Common myeloid progenitor, CD34-positive (primary cell): Measurements from ENCODE around the gene CMTM1.
A peak's percentile ranks its signal among the peaks of the same experiment; 100 is the strongest.

ENCODE experiments used
- CTCF ChIA-PET: fragments of 350-600 bp; sonication (Branson Sonifier 250); formaldehyde crosslinking; loops from one replicate; lab custom pipeline; 2021; ENCODE audit warnings: antibody characterized with exemption; lab: Charles Lee
- POLR2A ChIA-PET: fragments of 350-600 bp; sonication (Branson Sonifier 250); formaldehyde crosslinking; loops from one replicate; lab custom pipeline; 2021; ENCODE audit warnings: antibody characterized with exemption; lab: Charles Lee
- DNase-seq, 3 donors: peaks; one replicate each; pipeline versions ENCODE4 v3.0.0 to v3.0.0-alpha.2; 2013
- H3K27ac ChIP-seq, 2 experiments: 1 replicate in 1 of 2; 2 replicates in 1 of 2; pipeline ENCODE4 v1.7.0; 2013; ENCODE audit warnings: inconsistent platforms in 2 of 2, low read length in 2 of 2, mild to moderate bottlenecking in 2 of 2, low read depth in 1 of 2, moderate library complexity in 1 of 2; ENCODE audit not compliant: severe bottlenecking in 2 of 2, insufficient read depth in 1 of 2, poor library complexity in 1 of 2
- H3K27me3 ChIP-seq, 5 experiments: replicated peaks in 2 of 5; 1 replicate in 3 of 5; 2 replicates in 2 of 5; pipeline versions ENCODE4 v1.6.1 to v1.7.0; 2013; ENCODE audit warnings: low read length in 4 of 5, mild to moderate bottlenecking in 2 of 5, moderate library complexity in 2 of 5, inconsistent platforms in 1 of 5; ENCODE audit not compliant: insufficient read depth in 5 of 5, control insufficient read depth in 4 of 5
- H3K36me3 ChIP-seq, 4 experiments: 1 replicate in 2 of 4; 2 replicates in 2 of 4; pipeline versions ENCODE4 v1.6.1 to v1.7.0; 2013; ENCODE audit warnings: low read length in 3 of 4, control low read depth in 1 of 4, mild to moderate bottlenecking in 1 of 4; ENCODE audit not compliant: control insufficient read depth in 4 of 4, insufficient read depth in 4 of 4
- H3K4me1 ChIP-seq, 4 experiments: 1 replicate in 3 of 4; 2 replicates in 1 of 4; pipeline versions ENCODE4 v1.6.1 to v1.7.1; 2013; ENCODE audit warnings: low read length in 3 of 4, mild to moderate bottlenecking in 3 of 4, control low read depth in 1 of 4, inconsistent platforms in 1 of 4, moderate library complexity in 1 of 4; ENCODE audit not compliant: control insufficient read depth in 4 of 4, insufficient read depth in 4 of 4; ENCODE audit errors: control extremely low read depth in 1 of 4
- H3K4me3 ChIP-seq, 7 experiments: 1 replicate in 4 of 7; 2 replicates in 3 of 7; pipeline versions ENCODE4 v1.5.1 to v1.7.0; 2013; ENCODE audit warnings: mild to moderate bottlenecking in 7 of 7, low read length in 6 of 7, moderate library complexity in 6 of 7, inconsistent platforms in 2 of 7, low read depth in 2 of 7, control low read depth in 1 of 7; ENCODE audit not compliant: insufficient read depth in 4 of 7, control insufficient read depth in 1 of 7; ENCODE audit errors: extremely low read depth in 1 of 7
- H3K9me3 ChIP-seq, 5 experiments: 1 replicate in 4 of 5; 2 replicates in 1 of 5; pipeline versions ENCODE4 v1.6.1 to v1.7.1; 2013; ENCODE audit warnings: low read length in 4 of 5, mild to moderate bottlenecking in 2 of 5, inconsistent platforms in 1 of 5, low read depth in 1 of 5, moderate library complexity in 1 of 5; ENCODE audit not compliant: control insufficient read depth in 4 of 5, insufficient read depth in 2 of 5; ENCODE audit errors: control extremely low read depth in 1 of 5
- WGBS: methylation state at CpG from one replicate; pipeline ENCODE4 v1.1.5; 2013; ENCODE audit not compliant: insufficient coverage; 5-methylcytosine and 5-hydroxymethylcytosine counted together

The CMTM1 gene

DNA sequence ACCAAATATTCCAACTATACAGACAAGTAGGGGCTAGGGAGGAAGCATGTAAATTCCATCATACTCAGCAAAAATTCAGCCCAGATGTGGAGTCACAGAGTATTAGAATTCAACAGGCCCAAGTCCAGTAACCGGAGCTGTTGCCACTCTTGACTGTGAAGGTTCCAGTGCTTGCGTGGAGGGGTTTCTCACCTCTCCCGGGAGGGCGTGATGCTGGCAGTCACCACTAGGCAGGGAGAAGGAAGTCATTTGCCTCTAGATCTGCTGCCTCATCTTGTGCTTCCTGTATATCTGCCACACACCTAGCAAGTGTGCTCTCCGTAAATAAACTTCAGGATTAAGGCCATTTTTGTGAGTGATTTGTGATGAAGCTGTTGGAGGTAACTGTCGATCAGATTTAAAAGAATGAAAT is 14.9 kb upstream of the CMTM1 start:
- H3K27ac ChIP-seq: peak overlapping the region in 1 of 2 experiments; percentile 88
- H3K4me1 ChIP-seq: peaks cover 26 to 72% (median 61%) of the 10 kb centered on the region in 4 experiments
- CTCF ChIA-PET: interaction anchor here (0.6 to 12.6 kb wide), 14 partner anchors 8 to 75 kb away, joined by 3 to 168 read pairs (median 6); partner anchors contain the start of gene CMTM1
- DNase-seq: peak; percentile 73 to 80 (median 77)
- H3K27me3 ChIP-seq: no peaks in the 10 kb centered on the region
- H3K4me3 ChIP-seq: peak overlapping the region in 5 of 7 experiments; percentile 9 to 85 (median 80)
- no peaks in the 10 kb centered on the region for H3K9me3 ChIP-seq
- peaks cover 0 to 16% (median 8%) of the 10 kb centered on the region in 4 experiments for H3K36me3 ChIP-seq
- WGBS: 13% methylated on average over 4 of the region's 6 CpGs
- POLR2A ChIA-PET: interaction anchor here (0.8 to 6.0 kb wide), 3 partner anchors 28 to 38 kb away, joined by 4 to 52 read pairs (median 4); no protein-coding TSS in a partner anchor

DNA sequence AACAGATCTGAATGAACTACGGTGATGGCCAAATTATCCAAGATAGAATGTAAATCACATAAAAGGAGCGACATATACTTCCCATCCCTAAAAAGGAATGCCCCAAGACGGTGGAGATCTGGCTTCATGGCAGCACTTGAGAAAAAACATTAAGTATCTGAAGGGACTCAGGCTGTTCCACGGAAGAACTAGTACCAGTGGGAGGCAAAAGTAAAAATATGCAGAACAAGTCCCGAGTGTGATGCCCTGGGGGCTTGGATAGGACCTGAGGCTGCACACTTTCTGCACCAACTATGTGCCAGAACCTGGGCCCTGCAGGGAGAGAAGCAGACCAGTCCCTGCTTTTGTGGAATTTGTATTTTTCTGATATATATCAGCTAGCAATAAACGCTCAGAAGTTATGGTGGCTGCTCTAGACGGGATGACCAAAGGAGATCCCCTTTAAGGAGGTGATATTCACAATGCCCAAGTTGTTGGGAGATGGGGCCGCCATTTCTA is 14.4 kb upstream of the CMTM1 start:
- peaks cover 0 to 16% (median 8%) of the 10 kb centered on the region in 4 experiments for H3K36me3 ChIP-seq
- WGBS: 30% methylated on average over 6 of the region's 8 CpGs
- peak in 1 of 3 donors; percentile 28 for DNase-seq
- H3K27ac ChIP-seq: peak overlapping the region; percentile 36 to 88
- no peaks in the 10 kb centered on the region for H3K9me3 ChIP-seq
- CTCF ChIA-PET: interaction anchor here (0.9 to 12.6 kb wide), 13 partner anchors 11 to 75 kb away, joined by 3 to 168 read pairs (median 7); partner anchors contain the start of gene CMTM1
- peaks cover 26 to 72% (median 61%) of the 10 kb centered on the region in 4 experiments for H3K4me1 ChIP-seq
- peak overlapping the region; percentile 21 to 85 (median 71) for H3K4me3 ChIP-seq
- H3K27me3 ChIP-seq: no peaks in the 10 kb centered on the region
- POLR2A ChIA-PET: interaction anchor here (0.8 to 6.0 kb wide), 5 partner anchors 13 to 37 kb away, joined by 4 to 52 read pairs (median 4); no protein-coding TSS in a partner anchor

DNA sequence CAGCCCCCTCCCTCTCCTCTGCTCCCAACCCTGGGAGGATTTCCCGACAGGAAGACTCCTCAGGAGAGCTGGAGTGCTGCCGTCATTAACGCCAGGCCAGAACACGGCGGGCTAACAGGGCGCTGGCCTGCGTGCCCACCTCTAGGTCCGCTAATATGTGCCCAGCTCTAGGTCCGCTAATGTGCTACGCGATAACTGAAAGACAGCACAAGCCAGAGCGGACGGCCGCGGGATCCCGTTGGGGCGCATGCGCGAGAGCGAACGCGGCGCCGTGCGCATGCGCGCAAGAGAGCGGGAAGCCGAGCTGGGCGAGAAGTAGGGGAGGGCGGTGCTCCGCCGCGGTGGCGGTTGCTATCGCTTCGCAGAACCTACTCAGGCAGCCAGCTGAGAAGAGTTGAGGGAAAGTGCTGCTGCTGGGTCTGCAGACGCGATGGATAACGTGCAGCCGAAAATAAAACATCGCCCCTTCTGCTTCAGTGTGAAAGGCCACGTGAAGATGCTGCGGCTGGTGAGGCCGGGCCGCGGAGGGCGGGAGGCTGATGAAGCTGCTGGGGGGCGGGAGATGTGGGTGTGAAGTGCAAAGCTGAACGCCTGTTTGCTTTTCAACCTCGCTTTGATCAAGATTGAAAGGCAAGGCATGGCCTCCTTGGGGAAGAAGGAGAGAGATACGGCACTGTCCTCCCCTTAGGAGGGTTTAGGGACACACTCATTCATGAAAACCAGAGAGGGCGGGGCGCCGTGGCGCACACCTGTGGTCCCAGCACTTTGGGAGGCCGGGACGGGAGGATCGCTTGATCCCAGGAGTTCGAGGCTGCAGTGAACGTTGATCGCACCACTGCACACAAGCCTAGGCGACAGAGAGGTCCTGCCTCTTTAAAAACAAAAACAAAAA is 13.7 kb upstream of the CMTM1 start, which contains the start of gene CKLF:
TSS of gene CKLF (plus strand) at position 291 of the 892 bp plus-strand sequence. CDS start at position 431, 140 bp downstream.
- peaks cover 0 to 19% (median 11%) of the 10 kb centered on the region in 4 experiments for H3K36me3 ChIP-seq
- H3K27me3 ChIP-seq: no peaks in the 10 kb centered on the region
- CTCF ChIA-PET: interaction anchor here (1.0 to 12.6 kb wide), 10 partner anchors 11 to 42 kb away, joined by 3 to 168 read pairs (median 14); partner anchors contain the start of gene CMTM1
- H3K9me3 ChIP-seq: no peaks in the 10 kb centered on the region
- WGBS: 8% methylated on average over 59 of the region's 63 CpGs
- peaks cover 26 to 72% (median 61%) of the 10 kb centered on the region in 4 experiments for H3K4me1 ChIP-seq
- H3K27ac ChIP-seq: peak within 1 kb of the TSS; percentile 36 to 88
- H3K4me3 ChIP-seq: peak within 1 kb of the TSS; percentile 35 to 85 (median 71)
- POLR2A ChIA-PET: interaction anchor here (1.0 to 6.0 kb wide), 4 partner anchors 10 to 29 kb away, joined by 3 to 52 read pairs (median 5); no protein-coding TSS in a partner anchor
- peak; percentile 87 to 94 (median 93) for DNase-seq

DNA sequence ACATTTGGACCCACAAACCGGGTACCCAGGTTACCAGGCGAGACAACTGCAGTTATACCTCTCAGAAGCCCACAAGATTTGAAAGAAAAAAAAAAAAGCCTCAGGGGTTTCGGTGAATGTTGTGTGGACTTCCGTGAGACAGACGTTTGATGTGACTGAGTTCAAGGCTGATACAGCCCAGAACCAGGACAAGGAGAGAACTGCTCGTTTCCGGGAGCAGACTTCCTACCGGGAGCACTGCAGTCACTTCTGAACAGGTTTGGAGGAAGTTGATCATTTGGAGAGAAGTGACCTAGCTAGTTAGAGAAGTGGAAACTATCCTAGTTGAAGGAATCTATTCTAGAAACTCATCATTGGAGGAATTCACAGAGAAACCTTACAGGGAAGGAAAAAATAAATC is 13.0 kb upstream of the CMTM1 start:
- Histone ChIP-seq H3K4me1 (peaks cover 26 to 70% (median 56%) of the 10 kb centered on the region in 4 experiments), H3K27ac (peak overlapping the region in 1 of 2 experiments; percentile 43), H3K9me3 (no peaks in the 10 kb centered on the region), H3K36me3 (peaks cover 2 to 26% (median 14%) of the 10 kb centered on the region in 4 experiments), H3K4me3 (peak overlapping the region in 6 of 7 experiments; percentile 66 to 85 (median 76)), H3K27me3 (no peaks in the 10 kb centered on the region)
- POLR2A ChIA-PET: interaction anchor here (1.0 to 6.0 kb wide), 4 partner anchors 9 to 30 kb away, joined by 3 to 52 read pairs (median 5); no protein-coding TSS in a partner anchor
- DNase-seq: no peak
- CTCF ChIA-PET: interaction anchor here (1.2 to 12.6 kb wide), 7 partner anchors 11 to 43 kb away, joined by 3 to 168 read pairs (median 15); partner anchors contain the start of gene CMTM1
- WGBS: 0% methylated on average over 5 of the region's 8 CpGs

DNA sequence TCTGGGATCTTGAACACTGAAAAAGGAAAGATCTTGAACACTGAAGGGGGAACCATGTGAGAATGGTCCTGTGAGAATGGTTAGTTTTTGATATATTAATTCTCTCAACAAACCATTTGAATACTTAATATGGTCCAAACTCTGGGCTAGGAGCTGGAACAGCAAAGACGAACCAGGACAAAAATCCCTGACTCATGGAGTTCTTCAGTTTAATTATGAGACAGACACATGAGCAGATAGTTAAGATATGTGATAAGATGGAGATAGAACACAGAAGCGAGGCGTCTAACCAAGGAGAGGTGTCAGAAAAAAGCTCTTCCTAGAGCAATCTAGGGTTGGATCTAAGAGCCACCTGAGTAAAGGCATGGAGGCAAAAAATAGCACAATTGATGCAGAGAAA is 12.2 kb upstream of the CMTM1 start:
- H3K36me3 ChIP-seq: peaks cover 9 to 34% (median 20%) of the 10 kb centered on the region in 4 experiments
- DNase-seq: no peak
- H3K27me3 ChIP-seq: no peaks in the 10 kb centered on the region
- peaks cover 24 to 62% (median 48%) of the 10 kb centered on the region in 4 experiments for H3K4me1 ChIP-seq
- CTCF ChIA-PET: interaction anchor here (1.2 to 12.6 kb wide), 5 partner anchors 15 to 44 kb away, joined by 3 to 168 read pairs (median 5); no protein-coding TSS in a partner anchor
- no peak overlapping the region for H3K27ac ChIP-seq
- POLR2A ChIA-PET: no interaction called here
- peak overlapping the region in 5 of 7 experiments; percentile 66 to 85 (median 71) for H3K4me3 ChIP-seq
- WGBS: 92% methylated on average over 2 of the region's 3 CpGs
- H3K9me3 ChIP-seq: no peaks in the 10 kb centered on the region

DNA sequence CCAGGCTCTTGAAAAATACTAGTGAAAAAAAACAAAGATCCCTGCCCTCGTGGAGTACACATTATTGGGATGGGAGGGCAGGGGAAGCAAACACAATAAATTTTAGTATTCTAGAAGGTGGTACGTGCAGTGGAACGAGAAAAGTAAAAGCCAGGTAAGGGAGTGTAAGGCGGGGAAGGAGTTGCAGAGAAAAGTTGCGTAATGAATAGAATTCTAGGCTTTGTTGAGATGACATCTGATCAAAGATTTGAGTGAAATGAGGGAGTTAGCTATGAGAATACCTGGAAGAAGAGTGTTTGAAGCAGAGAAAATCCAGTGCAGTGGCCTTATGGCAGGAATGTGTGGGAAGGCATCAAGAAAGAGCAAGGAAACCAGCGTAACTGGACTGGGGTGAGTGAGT is 11.7 kb upstream of the CMTM1 start:
- H3K4me3 ChIP-seq: peak overlapping the region in 1 of 7 experiments; percentile 71
- no peak overlapping the region for H3K27ac ChIP-seq
- ChIA-PET CTCF (interaction anchor here (1.0 to 12.6 kb wide), 5 partner anchors 10 to 44 kb away, joined by 3 to 168 read pairs (median 5); no protein-coding TSS in a partner anchor), POLR2A (no interaction called here)
- peaks cover 23 to 57% (median 44%) of the 10 kb centered on the region in 4 experiments for H3K4me1 ChIP-seq
- H3K36me3 ChIP-seq: peaks cover 9 to 39% (median 23%) of the 10 kb centered on the region in 4 experiments
- H3K27me3 ChIP-seq: no peaks in the 10 kb centered on the region
- 96% methylated on average over 5 of the region's 6 CpGs for WGBS
- no peak for DNase-seq
- H3K9me3 ChIP-seq: no peaks in the 10 kb centered on the region
